SJSA1 (cell line): ENCODE measurements around the gene PACS1. TPM values are rescaled to one million over a fixed set of nuclear protein-coding genes. Genes with fewer than 3 reads are reported as not detected.

Source experiments
- DNase-seq, 2 experiments: peaks; one replicate each; pipeline ENCODE4 v3.0.0-alpha.2; 2015 to 2020; ENCODE audit warnings: low spot score in 2 of 2, low read depth in 1 of 2
- H3K27ac ChIP-seq: fragments of 250-450 bp; sonication (Bioruptor Pico); 2 replicates; pipeline ENCODE4 v1.5.1; 2020; ENCODE audit warnings: mild to moderate bottlenecking, moderate library complexity
- H3K27me3 ChIP-seq: fragments of 250-450 bp; sonication (Bioruptor Pico); replicated peaks from 2 replicates; pipeline ENCODE4 v1.5.1; 2020; ENCODE audit warnings: mild to moderate bottlenecking, moderate library complexity
- H3K36me3 ChIP-seq: fragments of 250-450 bp; sonication (Bioruptor Pico); 2 replicates; pipeline ENCODE4 v1.5.1; 2020; ENCODE audit warnings: mild to moderate bottlenecking
- H3K4me1 ChIP-seq: fragments of 250-450 bp; sonication (Bioruptor Pico); replicated peaks from 2 replicates; pipeline ENCODE4 v1.6.1; 2021; ENCODE audit warnings: mild to moderate bottlenecking
- H3K4me3 ChIP-seq: fragments of 250-450 bp; sonication (Bioruptor Pico); 2 replicates; pipeline ENCODE4 v1.5.1; 2020; ENCODE audit warnings: mild to moderate bottlenecking
- H3K9me3 ChIP-seq: fragments of 250-450 bp; sonication (Bioruptor Pico); replicated peaks from 2 replicates; pipeline ENCODE4 v1.5.1; 2020; ENCODE audit warnings: mild to moderate bottlenecking
- total RNA-seq: library from RNA; depleted of rRNA; stranded (reverse); fragments of >200 nt; shearing (Covaris generic); gene quantifications from 2 replicates; pipeline ENCODE4 v1.2.3, GENCODE V29; 2014

Gene PACS1
- total RNA-seq, 1 experiment from 2014 or later, result 37.1 TPM

DNA sequence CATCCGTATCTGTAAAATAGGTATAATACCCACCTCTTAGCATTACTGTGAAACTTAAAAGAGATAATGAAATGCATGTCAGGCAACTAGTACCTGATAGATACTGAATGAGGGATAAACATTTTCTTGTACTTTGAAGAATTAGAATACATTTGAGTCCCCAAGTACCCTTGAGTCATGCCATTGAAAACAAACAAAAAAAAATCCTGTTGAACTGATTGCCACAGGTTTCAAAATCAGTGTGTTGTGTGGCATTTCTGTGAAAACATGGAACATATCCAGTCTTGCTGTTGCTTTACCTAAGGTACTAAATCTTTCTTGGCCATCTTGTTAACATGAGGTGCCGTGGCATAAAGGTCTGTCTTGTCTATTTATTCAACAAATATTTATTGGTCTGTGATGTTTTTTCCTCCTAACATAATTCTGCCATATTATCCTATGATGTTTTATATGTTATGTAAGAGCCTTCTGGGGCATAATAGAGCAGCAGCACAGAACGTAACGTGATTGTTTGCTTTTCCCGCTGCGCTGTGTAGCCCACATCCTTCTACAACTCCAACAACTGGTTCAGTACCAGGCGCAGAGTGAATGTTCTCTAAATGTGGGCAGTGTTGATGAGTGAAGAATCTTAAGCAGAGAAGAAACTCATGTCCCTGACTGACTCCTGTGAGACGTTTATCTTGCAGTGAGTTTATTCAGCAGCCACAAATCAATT lies 119.1 kb downstream of the PACS1 start:
- peak in 1 of 2 experiments; percentile 82 for DNase-seq
- H3K27ac ChIP-seq, result peak overlapping the region; percentile 44
- no peak overlapping the region for H3K4me3 ChIP-seq
- H3K27me3 ChIP-seq, result no peaks in the 10 kb centered on the region
- peaks cover 10% of the 10 kb centered on the region for H3K36me3 ChIP-seq
- peaks cover 56% of the 10 kb centered on the region for H3K4me1 ChIP-seq
- H3K9me3 ChIP-seq, result no peaks in the 10 kb centered on the region

DNA sequence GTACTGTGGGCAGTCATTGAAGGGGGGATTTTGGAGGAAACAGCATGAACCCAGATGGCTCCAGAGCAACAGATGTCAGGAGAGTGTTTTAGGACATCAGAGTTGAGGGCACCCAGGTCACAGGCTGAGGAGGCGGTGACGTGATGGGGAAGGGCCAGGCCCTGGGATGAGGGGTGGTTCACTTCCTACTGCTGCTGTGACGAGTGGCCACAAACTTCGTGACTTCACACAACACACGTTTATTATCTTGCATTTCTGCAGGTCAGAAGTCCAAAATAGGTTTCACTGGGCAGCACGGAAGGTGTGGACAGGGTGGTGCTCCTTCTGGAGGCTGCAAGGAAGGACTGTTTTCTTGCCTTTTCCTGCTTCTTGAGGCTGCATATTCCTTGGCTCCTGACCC lies 120.7 kb downstream of the PACS1 start:
- Histone ChIP-seq H3K9me3 (no peaks in the 10 kb centered on the region), H3K4me1 (peaks cover 56% of the 10 kb centered on the region), H3K36me3 (peaks cover 17% of the 10 kb centered on the region), H3K27me3 (no peaks in the 10 kb centered on the region), H3K27ac (no peak overlapping the region), H3K4me3 (no peak overlapping the region)
- DNase-seq, result no peak

DNA sequence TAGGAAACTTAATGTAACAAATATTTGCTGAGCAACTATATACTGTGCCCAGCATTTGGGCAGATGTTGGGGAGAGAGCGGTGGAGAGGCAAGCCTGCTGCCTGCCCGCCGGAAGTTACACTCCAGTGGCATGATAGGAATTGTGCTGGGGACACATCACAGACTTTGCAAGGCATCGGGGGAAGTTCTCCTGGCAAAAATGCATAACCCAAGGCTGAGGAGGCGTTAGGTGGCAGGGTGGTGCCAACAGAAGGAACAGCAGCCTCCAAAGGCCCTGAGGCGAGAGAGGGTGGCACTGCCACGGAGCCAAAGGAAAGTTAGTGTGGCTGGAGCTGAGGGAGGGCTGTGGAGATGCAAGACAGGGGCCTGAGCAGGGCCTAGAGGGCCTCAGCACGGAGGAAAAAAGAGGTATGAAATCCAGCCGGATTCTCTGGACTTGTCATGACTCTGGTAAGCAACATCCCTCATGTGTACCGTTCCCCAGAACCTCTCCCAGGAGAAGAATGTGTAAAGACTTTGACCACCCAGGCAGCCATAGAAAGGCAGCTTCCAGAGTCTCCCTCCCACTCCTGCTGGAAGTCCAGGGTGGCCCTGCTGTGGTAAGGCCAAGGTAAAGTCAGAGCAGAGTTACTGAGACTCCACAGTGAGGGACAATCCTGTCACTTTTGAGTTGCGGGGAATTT lies 122.2 kb downstream of the PACS1 start:
- Histone ChIP-seq H3K4me3 (no peak overlapping the region), H3K27ac (peak overlapping the region; percentile 86), H3K27me3 (no peaks in the 10 kb centered on the region), H3K9me3 (no peaks in the 10 kb centered on the region), H3K36me3 (peaks cover 17% of the 10 kb centered on the region), H3K4me1 (peaks cover 56% of the 10 kb centered on the region)
- peak; percentile 97 to 98 for DNase-seq

DNA sequence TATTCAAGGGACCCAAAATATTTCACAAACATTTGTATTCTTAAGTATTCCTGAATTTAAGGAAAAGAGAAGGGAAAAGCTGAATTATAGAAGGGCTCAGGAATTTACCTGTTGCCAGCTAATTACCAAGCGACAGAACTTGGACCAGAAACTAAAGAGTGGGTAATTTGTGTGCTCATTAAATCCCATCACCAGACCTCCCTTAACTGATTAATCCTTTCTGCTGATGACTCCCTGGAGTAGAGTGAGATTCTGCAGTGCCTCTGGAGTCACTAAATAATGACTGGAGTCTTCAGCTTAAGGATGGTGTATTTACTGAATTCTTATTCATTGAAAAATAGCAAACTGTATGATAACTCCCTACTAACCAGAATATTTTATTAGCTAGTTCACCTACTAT lies 124.3 kb downstream of the PACS1 start:
- Histone ChIP-seq H3K36me3 (peaks cover 23% of the 10 kb centered on the region), H3K27me3 (no peaks in the 10 kb centered on the region)
- no peak for DNase-seq

DNA sequence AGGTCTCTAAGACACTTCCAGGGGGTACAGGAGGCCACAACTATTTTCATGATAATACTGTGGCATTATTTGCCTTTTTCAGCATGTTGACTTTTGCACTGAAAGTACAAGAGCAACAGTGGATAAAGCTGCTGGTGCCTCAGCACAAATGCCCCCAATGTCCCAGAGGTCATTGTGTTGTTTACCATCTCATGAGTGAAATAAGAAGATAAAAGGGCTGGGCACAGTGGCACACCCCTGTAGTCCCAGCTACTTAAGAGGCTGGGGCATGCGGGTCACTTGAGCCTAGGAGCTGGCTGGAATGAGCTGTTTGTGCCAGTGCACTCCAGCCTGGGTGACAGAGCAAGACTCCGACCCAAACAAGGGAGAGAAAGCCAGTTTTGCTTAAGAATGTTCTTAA lies 125.8 kb downstream of the PACS1 start:
- H3K36me3 ChIP-seq, result peaks cover 27% of the 10 kb centered on the region
- H3K27me3 ChIP-seq, result no peaks in the 10 kb centered on the region
- peaks cover 27% of the 10 kb centered on the region for H3K4me1 ChIP-seq
- H3K27ac ChIP-seq, result no peak overlapping the region
- H3K4me3 ChIP-seq, result no peak overlapping the region
- no peak for DNase-seq
- 0 out of 2 replicates have a peak, but pooled peaks cover 2% of the 10 kb centered on the region for H3K9me3 ChIP-seq

More for the DNA sequence above, 124.3 kb downstream of the PACS1 start:
- no peaks in the 10 kb centered on the region for H3K9me3 ChIP-seq
- H3K27ac ChIP-seq, result no peak overlapping the region
- H3K4me3 ChIP-seq, result no peak overlapping the region
- peaks cover 42% of the 10 kb centered on the region for H3K4me1 ChIP-seq

DNA sequence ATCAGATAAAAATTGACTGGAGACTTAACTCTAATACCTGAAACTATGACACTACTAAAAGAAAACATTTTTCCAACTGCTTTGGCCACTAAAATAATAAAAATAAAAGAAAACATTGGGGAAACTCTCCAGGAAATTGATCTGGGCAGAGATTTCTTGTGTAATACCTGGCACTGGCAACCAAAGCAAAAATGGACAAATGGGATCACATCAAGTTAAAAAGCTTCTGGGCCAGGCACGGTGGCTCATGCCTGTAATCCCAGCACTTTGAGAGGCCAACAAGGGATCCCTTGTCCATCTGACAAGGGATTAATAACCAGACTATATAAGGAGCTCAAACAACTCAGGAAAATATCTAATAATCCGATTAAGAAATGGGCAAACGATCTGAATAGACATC lies 133.8 kb downstream of the PACS1 start:
- Histone ChIP-seq H3K36me3 (peaks cover 13% of the 10 kb centered on the region), H3K4me1 (no peaks in the 10 kb centered on the region), H3K27me3 (no peaks in the 10 kb centered on the region), H3K9me3 (peaks cover 14% of the 10 kb centered on the region; the same call in 1 of the 2 replicates), H3K4me3 (no peak overlapping the region), H3K27ac (no peak overlapping the region)
- peak in 1 of 2 experiments; percentile 18 for DNase-seq

DNA sequence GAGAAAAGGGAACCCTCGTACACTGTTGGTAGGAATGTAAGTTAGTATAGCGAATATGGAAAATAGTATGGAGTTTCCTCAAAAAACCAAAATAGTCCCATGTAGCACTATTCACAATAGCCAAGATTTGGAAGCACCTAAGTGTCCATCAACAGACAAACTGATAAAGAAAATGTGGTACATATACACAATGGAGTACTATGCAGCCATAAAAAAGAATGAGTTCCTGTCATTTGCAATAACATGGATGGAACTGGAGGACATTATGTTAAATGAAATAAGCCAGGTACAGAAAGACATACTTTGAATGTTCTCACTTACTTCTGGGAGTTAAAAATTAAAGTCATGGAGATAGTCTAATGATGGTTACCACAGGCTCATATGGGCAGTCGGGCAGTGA lies 134.3 kb downstream of the PACS1 start:
- Histone ChIP-seq H3K4me3 (no peak overlapping the region), H3K36me3 (peaks cover 12% of the 10 kb centered on the region), H3K4me1 (no peaks in the 10 kb centered on the region), H3K9me3 (peaks cover 14% of the 10 kb centered on the region; the same call in 1 of the 2 replicates), H3K27ac (no peak overlapping the region), H3K27me3 (no peaks in the 10 kb centered on the region)
- no peak for DNase-seq

DNA sequence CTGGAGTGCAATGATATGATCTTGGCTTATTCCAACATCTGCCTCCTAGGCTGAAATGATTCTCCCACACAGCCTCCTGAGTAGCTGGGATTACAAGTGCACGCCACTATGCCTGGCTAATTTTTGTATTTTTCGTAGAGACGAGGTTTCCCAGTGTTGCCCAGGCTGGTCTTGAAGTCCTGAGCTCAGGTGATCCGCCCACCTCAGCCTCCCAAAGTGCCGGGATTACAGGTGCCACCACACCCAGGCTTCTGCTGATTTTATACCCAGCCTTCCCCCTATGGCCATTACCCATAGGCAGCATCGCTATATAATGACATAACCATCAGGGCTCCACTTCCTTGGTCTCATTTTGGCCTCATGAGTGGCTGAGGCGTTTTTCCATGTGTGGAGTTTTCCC lies 137.7 kb downstream of the PACS1 start:
- no peak overlapping the region for H3K27ac ChIP-seq
- H3K4me1 ChIP-seq, result no peaks in the 10 kb centered on the region
- H3K9me3 ChIP-seq, result 0 out of 2 replicates have a peak, but pooled peaks cover 3% of the 10 kb centered on the region
- H3K27me3 ChIP-seq, result no peaks in the 10 kb centered on the region
- H3K4me3 ChIP-seq, result no peak overlapping the region
- peak in 1 of 2 experiments; percentile 35 for DNase-seq
- H3K36me3 ChIP-seq, result peaks cover 27% of the 10 kb centered on the region

DNA sequence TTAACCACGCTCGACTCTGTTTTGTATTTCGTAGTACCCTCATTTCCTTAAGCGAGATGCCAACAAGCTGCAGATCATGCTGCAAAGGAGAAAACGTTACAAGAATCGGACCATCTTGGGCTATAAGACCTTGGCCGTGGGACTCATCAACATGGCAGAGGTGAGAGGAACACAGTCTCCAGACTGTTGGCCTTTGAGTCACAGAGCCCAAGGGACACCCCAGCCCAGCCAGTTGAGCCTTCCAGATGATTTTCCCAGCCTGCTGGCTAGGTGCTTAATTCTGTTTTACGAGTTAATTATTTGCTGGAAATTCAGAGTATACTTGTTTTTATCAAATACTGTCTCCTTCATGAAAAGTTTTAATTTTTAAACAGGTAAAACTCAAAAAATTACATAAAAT lies 141.0 kb downstream of the PACS1 start:
- H3K27me3 ChIP-seq, result no peaks in the 10 kb centered on the region
- peaks cover 43% of the 10 kb centered on the region for H3K36me3 ChIP-seq
- H3K9me3 ChIP-seq, result no peaks in the 10 kb centered on the region
- H3K4me1 ChIP-seq, result no peaks in the 10 kb centered on the region
- DNase-seq, result peak in 1 of 2 experiments; percentile 36
- no peak overlapping the region for H3K27ac ChIP-seq
- no peak overlapping the region for H3K4me3 ChIP-seq

DNA sequence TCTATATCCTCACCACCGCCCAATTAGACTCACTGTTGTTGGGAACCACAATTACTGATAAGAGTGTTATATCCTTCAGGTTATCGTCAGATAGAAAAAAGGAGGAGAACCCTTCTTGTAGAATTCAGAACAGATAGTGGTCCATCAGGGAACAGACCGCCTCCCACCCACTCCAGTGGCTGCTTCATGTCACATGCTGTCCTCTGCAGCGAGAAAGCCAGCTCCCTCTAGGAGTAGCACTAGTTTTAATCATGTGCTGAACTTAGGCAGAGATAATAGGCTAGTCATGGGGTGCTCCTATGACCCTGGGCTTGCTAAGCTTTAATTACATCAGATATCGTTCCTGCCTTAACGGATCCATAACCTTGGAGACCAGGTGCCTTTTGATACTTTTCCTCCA lies 146.8 kb downstream of the PACS1 start:
- no peak overlapping the region for H3K27ac ChIP-seq
- H3K36me3 ChIP-seq, result peaks cover 81% of the 10 kb centered on the region
- H3K27me3 ChIP-seq, result no peaks in the 10 kb centered on the region
- peaks cover 4% of the 10 kb centered on the region; the same call in 1 of the 2 replicates for H3K4me1 ChIP-seq
- no peaks in the 10 kb centered on the region for H3K9me3 ChIP-seq
- no peak overlapping the region for H3K4me3 ChIP-seq
- no peak for DNase-seq

DNA sequence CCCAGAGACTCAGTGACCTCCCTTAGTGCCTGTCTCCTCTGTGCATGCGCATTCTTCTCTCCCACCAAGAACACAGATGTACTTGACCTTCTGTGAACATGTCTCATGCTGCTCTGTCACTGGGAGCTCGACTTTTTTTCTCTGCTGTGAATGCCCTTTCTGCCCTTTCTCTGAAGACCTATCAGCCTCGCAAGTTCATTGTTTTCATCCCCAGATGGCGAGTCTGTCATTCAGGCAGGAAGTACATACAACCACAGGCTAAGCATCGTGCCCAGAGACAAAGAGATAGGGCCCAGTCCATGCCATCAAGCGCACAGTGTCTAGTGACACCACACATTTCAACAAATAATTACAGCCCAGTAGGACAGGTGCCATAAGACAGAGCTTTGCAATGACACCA lies 148.0 kb downstream of the PACS1 start:
- Histone ChIP-seq H3K4me1 (peaks cover 4% of the 10 kb centered on the region; the same call in 1 of the 2 replicates), H3K9me3 (no peaks in the 10 kb centered on the region), H3K27me3 (no peaks in the 10 kb centered on the region), H3K4me3 (no peak overlapping the region), H3K27ac (no peak overlapping the region), H3K36me3 (peaks cover 79% of the 10 kb centered on the region)
- no peak for DNase-seq

DNA sequence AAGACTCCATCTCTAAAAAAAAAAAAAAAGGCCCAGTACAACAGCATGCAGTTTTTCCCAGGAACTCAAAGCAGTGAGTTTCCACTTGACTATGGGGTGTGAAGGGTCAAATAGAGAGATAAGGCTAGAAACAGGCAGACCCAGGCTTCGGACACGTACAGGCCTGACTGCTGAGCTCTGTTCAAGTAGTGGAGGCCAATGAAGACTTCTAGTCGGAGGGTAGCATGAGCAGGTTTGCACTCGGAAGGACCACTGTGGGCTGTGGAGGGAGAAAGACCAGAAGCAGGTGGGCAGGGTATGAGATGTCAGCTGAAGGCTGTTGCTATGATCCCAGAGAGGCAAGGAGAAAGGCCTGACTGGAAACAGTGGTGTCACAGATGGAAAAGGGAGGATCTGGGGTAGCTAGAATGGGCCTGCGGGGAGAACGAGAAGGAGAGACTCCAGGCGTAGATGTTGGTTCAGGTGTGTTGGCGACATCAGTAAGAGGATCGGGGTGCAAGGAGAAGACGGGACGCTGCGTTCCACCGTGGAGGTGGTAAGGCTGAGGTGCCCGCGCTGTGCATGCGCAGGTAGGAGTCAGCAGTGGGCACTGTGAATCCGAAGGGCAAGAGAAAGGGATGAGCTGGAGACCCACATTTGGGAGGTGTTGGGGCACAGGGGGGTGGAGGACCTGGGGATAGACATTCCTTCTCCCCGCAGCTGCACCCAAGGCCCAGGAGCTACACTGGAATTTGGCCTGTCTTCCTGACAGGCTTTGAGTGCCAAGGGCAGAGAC lies 149.0 kb downstream of the PACS1 start:
- H3K9me3 ChIP-seq, result no peaks in the 10 kb centered on the region
- H3K27me3 ChIP-seq, result no peaks in the 10 kb centered on the region
- DNase-seq, result no peak
- H3K27ac ChIP-seq, result no peak overlapping the region
- H3K36me3 ChIP-seq, result peaks cover 80% of the 10 kb centered on the region
- H3K4me1 ChIP-seq, result peaks cover 4% of the 10 kb centered on the region; the same call in 1 of the 2 replicates
- no peak overlapping the region for H3K4me3 ChIP-seq

DNA sequence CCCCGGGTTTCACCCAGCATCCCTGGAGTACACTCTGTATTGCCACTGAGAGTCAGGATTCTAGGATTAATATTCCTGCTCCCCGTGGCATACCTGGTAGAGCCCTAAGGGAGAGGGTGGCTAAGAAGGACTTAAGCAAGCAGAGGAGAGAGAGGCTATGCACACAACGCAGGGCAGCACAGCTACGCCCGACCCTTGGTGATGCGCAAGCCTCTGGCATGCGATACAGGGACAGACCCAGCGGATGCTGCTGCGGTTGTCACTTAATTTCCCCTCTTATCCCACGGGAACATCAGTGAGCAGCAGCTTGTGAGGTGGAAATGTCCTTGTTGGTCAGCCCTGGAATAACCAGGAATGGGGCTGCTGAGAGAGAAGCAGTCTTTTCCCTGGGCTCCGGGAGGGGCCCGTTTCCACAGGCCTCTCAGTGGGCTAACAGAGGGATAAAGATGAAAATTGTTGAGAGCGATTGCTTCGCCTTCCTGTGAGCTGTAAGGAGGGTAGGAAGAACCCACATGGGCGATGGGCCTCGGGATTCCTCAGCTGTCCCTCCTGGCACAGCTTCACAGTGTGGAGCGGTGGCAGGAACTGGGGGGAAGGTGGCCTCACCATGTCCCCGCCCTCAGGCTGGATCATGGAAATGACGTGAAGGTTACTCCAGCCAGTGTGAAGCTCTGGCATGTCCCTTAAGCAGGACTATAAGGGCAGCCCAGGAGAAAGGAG lies 149.9 kb downstream of the PACS1 start:
- no peaks in the 10 kb centered on the region for H3K27me3 ChIP-seq
- no peak overlapping the region for H3K4me3 ChIP-seq
- no peaks in the 10 kb centered on the region for H3K9me3 ChIP-seq
- peaks cover 4% of the 10 kb centered on the region; the same call in 1 of the 2 replicates for H3K4me1 ChIP-seq
- no peak for DNase-seq
- no peak overlapping the region for H3K27ac ChIP-seq
- H3K36me3 ChIP-seq, result peaks cover 85% of the 10 kb centered on the region
